DMS53 (cell line): ENCODE results near the gene JUN.

Experiments used
- DNase-seq: peaks from one replicate; lab custom pipeline; 2025; lab: John Stamatoyannopoulos, UW

Gene JUN

DNA sequence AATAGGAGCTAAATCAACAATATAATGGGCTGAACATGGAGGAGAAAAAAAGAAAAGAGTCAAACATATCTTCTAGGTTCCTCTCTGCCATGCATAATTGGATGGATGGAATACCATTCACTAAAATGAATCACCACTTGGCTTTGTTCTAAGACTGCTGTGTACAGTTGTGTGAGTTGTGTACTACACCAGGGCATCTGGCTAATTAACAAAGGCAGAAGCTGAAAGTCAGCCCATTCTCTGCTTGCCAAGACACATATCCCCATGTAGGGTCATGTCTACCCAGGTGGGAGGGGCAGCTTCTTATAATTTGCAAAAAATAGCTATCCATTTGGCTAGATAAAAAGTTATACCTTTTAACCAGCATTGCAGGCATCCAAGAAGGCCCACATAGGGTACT is 21.0 kb downstream of the JUN start:
- DNase-seq: no peak

- DNase-seq: peak; percentile 94
Measured at GRCh38 chr1:58755468-58755872, 28.4 kb downstream of the JUN start.

DNA sequence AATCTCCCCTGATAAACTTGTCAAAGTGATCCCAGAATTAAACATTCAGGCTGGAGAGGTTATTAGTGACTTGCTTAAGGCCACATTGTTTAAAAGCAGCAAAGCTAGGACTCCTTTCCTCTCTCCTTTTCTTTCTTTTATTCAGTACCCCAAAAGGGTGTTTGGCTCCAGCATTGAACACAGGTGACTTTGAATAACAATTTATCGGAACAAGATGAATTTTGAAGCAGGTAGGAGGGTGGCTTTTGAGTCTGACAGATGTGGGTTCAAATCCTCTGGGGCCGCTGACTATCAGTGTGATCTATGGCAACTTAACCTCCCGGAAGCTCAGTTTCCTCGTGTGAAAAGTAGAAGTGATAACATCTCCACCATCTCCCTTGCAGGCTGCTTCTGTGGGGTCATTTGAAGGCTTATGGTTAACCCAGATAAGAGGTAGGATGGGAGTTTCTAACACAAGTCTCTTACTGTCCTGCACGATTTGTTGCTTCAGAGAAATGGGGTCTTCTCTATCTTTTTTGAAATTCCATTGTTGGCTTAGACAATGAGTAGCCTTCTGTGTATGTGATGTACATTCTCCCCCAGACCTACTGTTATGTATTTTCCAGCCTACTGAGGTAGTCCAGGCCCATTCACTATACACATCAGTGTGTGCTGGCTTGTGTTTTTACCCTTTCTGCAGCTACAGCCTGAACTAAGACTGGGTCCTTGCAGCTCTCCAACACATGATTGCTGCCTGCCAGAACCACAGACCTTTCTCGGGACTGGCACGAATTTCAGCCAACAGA is 29.0 kb downstream of the JUN start:
- DNase-seq: no peak

DNA sequence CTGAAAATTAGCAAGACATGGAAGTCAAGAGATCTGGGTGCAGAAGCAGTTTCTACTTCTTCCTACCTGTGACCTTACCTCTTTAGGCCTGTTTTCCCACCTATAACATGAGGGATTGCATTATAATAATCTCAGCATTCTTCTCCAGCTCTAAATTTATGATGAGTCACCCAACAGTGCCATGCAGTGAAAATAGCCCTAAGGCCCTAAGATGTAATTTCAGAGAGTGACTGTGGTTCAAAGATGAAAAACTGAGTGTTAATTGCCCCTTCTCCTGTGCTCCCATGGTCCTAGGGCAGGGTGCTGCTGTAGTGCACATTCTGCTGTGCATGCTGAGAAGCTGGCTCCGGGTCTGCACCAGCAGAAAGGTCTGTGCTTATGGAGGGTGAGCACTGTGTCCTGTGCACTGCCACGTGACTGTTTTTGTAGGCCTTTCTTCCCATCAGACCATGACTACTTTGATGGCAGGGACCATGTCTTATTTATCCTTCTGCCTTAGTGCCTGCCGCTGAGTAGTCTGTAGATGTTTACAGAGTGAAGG is 29.7 kb downstream of the JUN start:
- peak; percentile 25 for DNase-seq

GRCh38 chr1:58753431-58753866 is 30.4 kb downstream of the JUN start:
- no peak for DNase-seq

DNA sequence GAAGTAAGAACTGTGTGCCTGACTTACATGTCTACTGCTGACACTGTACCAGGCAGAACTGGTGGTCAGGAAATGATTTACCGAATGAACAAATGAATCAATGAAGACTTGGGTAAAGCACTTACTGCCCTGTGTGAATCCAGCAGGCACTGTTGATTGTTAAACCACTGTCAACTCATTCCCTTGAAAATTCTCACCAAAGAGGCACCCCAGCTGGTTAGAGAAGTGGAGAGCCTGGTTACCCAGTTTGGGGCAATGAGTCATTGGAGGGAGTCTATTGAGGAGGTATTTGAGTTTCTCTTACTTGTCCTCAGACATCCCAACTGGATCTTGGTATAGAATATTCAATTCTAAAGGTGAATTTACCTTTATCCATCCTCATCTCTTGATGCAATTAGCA is 34.2 kb downstream of the JUN start:
- no peak for DNase-seq

DNA sequence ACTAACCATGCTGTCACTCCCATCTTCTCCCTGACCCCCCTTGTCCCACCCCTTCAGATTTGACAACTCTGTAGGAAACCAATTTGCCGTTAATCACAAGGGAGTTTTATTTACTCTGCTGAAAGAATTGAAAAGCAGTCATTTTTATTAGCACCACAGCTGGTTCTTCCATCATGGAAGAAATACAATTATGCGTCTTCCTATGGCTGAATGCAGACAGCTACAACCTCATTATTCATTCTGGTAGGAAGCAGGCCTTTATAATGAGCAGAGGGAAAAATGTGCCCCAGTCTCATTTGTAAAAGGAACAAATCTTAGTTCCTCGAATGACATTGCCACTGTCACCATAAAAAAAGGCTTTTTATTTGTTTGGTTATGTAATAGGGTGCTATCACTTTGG is 35.2 kb downstream of the JUN start:
- no peak for DNase-seq

DNA sequence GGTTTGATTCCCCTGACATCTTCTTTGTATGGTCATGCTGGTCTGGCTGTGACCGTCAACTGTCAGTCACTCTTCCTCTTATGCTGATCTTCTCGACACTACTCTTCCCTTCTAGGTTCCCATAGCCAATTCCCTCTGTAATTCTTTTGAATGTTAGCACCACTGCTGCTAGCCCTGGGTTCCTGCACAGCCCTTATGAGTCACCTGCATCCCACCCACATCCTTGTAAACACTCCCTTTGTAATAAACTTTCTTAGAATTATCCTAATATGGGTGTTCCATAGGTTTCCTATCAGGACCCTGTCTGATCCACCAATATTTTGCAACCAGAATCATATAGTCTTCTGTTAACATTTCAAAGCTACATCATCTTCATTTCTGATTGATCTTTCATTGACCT is 37.1 kb downstream of the JUN start:
- no peak for DNase-seq

- no peak for DNase-seq
Measured at GRCh38 chr1:58746182-58746581, 37.7 kb downstream of the JUN start.

DNA sequence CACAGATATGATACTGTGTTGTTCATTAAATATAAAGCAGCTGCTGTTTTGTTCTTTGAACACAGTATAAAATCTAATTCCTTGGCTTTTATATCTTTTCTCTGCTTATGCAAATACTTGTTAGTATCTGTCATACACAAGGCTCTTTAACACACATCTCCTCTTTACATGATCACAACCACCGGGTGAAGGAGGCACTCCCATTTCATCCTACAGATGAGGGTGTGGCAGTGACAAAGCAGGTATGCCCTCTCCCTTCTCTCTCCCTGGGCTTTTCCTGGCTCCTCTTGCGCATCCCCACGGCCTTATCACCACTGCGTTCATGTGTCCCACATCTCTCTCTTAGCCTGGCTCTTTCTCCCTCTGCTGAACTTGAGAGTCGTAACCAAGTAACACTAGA is 38.2 kb downstream of the JUN start:
- no peak for DNase-seq

GRCh38 chr1:58745117-58745516 is 38.7 kb downstream of the JUN start:
- no peak for DNase-seq

DNA sequence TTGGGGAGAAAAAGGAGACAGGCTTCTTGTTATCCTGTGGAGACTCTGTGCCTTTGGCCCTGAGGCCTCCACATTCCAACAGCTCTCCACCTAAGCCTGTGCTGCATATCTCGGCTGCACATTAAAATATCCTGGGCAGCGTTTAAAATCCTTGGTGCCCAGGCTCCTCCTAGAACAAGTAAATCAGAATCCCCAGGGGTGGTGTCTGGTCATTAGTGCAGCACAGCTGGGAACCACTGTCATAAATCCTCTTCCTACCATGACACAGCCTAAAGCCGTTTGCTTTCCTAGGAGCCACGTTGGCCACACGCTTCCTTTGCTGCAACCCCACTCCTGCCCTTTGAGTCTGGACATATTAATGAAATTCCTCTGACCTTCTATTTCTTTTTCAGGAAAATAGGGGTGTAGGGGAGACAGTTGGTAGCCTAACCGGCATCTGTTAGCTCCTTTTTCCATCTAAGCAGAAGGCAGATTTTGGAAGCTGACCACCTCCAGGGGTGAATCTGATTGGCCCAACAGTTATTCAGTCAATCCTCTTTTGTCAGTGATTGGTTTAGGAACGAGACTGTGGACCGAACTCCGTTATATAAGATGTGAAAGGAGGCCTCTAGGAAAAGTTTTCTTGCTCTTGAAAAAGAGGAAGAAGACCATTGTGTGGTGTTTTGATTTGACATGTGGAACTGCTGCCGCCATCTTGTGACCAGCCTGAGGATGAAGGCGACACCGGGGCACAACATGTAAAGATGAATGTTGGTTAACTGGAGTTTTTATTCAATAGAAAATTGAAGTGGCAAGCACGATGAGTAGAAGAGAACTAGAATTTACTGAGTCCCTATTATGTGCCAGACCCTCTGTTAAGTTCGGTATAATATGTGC is 41.9 kb downstream of the JUN start:
- no peak for DNase-seq

DNA sequence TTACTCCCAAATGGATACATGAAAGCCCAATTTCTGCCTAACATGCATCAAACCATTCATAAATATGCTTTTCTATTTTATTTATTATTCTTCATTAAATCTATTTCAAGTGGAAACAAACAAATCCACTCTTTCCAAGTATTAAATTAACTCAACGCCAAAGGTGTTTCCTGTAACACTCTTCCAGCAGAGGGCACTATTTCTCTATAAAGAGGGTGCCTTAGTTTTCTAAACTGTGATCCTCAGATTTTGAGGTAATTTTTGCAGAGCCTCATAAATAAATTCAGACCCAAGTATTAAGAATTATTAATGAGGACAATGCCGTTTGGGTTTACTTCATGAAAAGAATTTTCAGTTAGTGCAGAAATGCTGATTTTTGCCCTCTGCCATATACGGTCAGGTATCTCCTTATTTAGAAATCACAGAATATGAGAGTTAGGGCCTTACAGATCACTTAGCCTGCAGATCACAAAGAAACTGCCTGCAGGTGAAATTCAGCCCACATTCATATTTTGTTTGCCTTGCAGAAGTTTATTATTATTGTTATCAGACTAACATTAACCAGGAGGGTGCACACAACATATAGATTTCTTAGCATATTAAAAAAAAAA is 43.9 kb downstream of the JUN start:
- DNase-seq: peak; percentile 91

DNA sequence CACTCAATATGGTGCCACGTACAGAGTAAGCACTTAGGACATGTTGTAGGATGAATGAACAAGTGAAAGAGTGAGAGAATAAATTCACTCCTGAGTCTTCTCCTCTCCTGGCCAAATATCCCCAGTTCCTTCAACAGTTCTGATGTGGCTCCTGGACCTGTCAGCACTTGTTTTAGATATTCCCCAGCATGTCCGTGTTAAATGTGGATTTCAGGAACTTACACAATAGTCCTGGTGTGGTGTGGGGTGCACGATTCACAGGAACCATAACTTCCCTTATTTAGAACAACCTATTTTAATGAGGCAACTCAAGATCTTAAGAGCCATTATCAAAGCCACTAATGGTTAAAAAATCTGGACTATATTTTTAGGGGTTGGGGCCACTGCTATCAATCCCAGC is 45.0 kb downstream of the JUN start:
- no peak for DNase-seq

GRCh38 chr1:58735586-58735985 is 48.3 kb downstream of the JUN start:
- no peak for DNase-seq

- no peak for DNase-seq
Measured at GRCh38 chr1:58734630-58735029, 49.2 kb downstream of the JUN start.

DNA sequence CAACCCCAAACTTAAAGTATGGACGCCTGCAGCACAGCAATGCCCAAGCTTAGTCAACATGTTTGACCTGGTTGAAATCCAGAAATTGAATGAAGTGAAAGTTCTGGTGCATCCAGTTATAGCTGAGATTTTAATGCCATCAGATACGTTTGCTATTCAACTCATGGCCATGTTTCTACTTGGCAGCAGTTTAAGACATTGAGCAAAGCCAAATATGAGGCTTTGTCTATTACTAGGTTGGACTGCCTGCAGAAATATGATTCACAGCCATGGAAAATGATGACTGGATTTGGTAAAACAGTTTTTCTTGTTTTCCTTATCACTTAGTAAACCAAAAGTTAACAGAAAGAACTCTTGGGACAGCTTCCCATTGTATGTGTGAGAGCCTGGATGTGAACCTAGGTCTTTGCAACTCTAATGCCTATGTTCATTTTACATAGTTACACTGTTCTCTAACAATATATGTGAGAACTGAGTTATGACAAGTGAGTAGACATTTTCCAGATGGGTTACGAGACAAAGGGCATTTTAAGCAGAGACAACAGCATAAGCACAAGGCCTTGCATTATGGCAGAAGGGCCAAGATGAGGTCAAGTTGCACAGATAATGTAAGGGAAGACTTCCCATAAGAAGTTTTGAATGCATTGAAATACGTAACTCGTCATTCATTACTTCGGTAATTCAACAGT is 51.6 kb downstream of the JUN start:
- no peak for DNase-seq
